Parietal lobe (tissue), 2 donors: Measurements from ENCODE around the gene DVL2. TPM values are rescaled to one million over a fixed set of nuclear protein-coding genes. Genes with fewer than 3 reads are reported as not detected.

ENCODE experiments used
- small RNA-seq: library from RNA; depleted of rRNA; stranded (forward); fragments of <200 nt; gene quantifications from one replicate; pipeline ENCODE3, GENCODE V24; 2014; ENCODE audit warnings: low replicate concordance
- total RNA-seq: library from RNA; depleted of rRNA; stranded (reverse); fragments of >200 nt; gene quantifications from one replicate; pipeline ENCODE4 v1.2.3, GENCODE V29; 2014

DVL2 gene
- total RNA-seq, result 81.4 TPM

GRCh38 chr17:7234083-7234951 is at the start of gene DVL2:
Gene DVL2, minus strand, starts transcription at chr17:7234517. Its CDS starts 255 bp downstream, at chr17:7234262.

GRCh38 chr17:7281074-7281952 is 47.0 kb upstream of the DVL2 start, which contains the start of gene SLC2A4:
Gene SLC2A4, plus strand, starts transcription at chr17:7281718. Its CDS starts 217 bp downstream, at chr17:7281935.

DNA sequence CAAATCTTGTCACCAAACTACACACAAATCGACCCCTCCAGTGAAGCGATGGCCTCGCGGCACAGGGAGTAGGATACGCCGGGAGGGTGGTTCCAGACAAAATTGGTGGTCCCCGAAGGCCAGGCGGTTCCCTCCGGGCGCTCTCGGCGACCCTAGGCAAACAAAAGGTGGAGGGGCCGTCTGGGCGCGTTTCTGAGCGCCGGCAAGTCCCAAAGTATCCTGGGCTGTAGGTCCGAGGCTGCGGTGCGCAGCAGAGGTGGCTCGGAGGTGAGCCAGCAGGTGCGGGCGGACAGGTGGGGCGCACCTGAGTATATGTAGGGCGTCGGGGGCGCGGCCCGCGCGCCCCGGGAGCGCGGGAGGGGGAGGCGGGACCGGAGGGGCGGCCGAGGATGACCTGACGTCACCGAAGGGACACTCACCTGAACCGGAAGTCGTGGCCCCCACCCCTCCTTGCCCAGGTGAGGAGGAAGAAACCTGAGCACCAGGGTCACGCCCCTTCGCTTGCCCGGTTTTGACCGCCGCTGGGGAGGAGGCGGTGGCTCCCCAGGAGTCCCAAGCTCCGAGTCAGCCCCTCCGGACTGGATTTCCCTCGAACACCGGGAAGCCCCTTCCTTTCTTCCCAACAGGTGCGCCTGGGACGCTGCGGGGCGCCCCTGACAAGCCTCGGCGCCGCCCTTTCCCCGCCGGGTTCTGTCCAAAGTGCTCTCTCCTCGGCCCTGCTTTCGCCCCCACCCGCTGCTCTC is 28.0 kb upstream of the DVL2 start, which contains the start of gene CLDN7:
Gene CLDN7 (minus strand): TSS at position 287 of the 743 bp plus-strand sequence. CDS start 435 bp downstream, outside the sequence.

GRCh38 chr17:7252176-7253043 is 18.1 kb upstream of the DVL2 start, which contains the start of gene ELP5:
Gene ELP5, plus strand, starts transcription at chr17:7252215. Its CDS starts 336 bp downstream, at chr17:7252551.

GRCh38 chr17:7251661-7252175 is 17.4 kb upstream of the DVL2 start, which contains the start of gene CTDNEP1:
Gene CTDNEP1, minus strand, starts transcription at chr17:7251734. Its CDS starts 438 bp downstream, at chr17:7251296.

DNA sequence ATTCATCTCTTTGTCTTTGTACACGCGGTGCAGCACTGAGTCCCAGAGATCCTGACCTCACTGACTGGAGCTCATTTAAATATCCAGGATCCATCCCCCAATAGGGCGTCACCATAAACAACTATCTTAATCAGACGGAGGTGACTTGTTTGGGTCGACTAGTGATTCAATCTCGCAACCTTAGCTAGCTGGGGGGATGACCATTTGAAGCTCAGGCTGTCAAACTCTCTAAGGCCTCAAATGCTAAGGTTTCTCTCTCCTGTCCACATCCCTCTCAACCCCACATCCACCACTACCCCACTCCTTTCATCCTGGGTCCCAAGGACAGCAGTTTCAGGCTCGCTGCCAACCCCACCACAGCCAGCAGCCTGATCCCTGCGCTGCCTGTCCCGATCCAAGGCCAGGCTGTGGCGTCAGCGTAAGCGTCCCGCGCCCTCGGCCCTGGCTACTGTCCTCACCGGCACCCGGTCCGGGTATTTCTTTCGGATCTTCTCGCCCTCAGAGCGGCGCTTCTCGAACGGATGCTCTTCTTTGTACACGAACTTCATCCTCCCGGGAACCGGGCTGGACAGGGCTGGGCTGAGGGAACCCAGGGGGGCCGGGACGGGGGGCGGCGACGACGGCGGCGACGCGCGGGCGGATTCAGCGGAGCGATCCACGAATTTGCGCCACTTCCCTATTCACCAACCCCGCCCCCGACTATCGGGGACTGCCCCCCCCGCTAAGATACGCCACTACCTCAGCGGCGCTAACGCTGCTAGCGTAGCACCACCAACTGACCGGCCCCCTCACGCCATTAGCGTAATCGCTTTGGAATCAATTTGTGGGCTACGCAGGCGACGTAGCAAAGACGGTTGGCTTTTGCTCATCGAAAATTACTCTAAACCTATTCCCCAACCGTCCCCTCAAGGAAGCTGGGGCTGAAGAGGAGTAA is 7.7 kb upstream of the DVL2 start, which contains the start of gene GABARAP:
Gene GABARAP (minus strand): TSS at position 667 of the 934 bp plus-strand sequence. CDS start 119 bp downstream, at position 548.

DNA sequence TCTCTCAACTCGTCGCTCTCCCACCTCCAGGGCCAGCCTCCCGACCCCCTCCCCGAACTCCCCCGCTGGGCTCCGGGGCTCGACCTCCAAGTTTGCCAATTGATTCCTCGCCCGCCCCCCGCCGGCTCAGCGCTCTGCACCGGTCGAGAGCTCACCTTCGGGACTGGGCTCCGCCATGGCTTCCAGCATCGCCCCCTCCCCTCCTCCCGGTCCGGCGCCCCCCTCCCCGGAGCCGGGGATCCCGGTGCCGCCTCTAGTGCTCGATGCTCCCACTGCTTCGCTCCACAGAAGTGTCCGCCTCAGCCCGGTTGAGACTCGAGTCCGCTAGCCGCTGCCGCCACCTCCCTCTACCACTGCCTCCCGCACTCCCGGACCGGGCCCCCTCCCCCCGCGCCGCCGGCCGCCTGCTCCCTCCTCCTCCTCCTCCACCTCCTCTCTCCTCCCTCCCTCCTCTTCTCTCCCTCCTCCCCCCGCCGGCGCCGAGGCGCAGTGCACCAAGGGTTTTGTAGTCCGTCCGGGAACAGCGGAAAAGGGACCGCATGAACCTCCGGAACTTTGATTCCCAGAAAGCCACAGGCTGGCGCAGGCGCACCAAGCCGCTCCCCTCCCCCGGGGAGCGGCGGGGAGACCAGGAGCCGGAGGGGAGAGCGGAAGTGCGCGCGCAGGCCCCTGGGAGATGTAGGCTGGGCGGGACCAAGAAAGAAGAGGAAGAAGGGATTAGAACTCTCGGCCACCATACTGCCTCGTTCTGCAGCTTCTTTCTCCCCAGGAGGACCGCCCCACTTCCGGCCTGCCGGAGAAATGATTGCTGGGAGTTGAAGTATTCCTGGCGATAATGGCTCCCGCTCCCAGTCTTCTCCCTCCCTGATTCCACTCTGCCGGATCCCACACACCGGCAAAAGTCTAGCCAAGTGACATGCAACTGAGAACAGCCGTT is 5.0 kb upstream of the DVL2 start, which contains the start of gene PHF23:
Gene PHF23 (minus strand): TSS at position 367 of the 937 bp plus-strand sequence. CDS start 178 bp downstream, at position 189.

GRCh38 chr17:7219812-7220592 is 14.3 kb downstream of the DVL2 start, which contains the start of the genes ACADVL and DLG4:
Gene ACADVL, plus strand, starts transcription at chr17:7219938. Its CDS starts 47 bp downstream, at chr17:7219985.
Gene DLG4, minus strand, starts transcription at chr17:7219836.

DNA sequence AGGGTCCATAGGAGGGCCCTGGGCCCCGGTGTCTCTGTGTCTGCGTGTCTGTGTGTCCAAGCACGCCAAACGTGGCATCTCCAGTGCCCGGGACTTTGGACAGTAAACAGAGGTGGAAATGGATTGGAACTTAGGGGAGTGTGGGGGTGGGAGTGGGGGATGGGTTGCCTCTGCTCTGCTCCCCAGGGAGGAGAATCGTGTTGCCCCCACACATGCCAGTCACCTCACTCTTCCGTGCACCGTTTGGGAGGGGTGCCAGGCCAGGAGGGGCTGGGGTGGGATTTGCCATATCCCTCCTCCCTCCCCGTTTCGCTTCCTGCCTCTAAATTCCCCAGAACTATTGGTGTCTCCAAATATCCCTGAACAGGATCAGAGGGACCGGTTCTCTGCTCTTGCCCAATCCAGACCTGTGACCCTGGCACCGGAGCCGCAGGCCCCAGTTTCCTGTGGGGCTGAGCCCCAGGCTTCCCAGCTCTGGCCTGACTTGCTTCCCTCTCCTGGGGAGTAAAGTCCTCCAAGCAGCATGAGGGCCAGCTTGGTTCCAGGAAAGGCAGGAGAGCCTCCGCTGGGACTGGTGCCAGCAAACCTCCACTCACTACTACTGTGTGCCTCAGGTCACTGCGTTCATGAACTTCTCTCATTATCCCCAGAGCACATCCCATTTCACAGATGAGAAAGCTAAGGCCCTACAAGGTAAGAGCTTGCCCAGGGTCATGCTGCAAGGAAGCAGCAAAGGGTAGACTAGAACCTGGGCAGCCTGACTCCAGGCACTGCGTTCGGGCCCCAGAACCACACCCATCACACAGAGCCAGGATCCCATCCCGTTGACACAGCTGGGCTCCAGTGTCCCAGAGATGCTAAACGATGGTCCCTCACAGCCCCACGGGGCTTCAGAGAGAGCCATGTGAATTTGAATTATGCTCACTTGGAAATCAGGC is 54.7 kb downstream of the DVL2 start, which contains the start of gene ASGR1:
Gene ASGR1 (minus strand): TSS at position 54 of the 938 bp plus-strand sequence. CDS start 807 bp downstream, outside the sequence.

Small RNA genes within 50 kb of the gene (small RNA-seq; reads per million reads assigned to genes)
- not detected for gene AC120057.4
- 7.6 reads per million, percentile 89 among the genes with 10 or more reads in this experiment for gene MIR324
- gene RF00019, result not detected

Other genes with a start within 250 kb of the DVL2 start
- gene ALOX12, start 238.5 kb downstream of the DVL2 start, total RNA-seq, result not detected
- 16.9 TPM for gene RNASEK, start 221.9 kb downstream of the DVL2 start, total RNA-seq
- gene BCL6B, start 211.5 kb downstream of the DVL2 start, total RNA-seq, result 3.1 TPM
- 0.31 TPM for gene SLC16A13, start 198.5 kb downstream of the DVL2 start, total RNA-seq
- not detected for gene SLC16A11, start 190.4 kb downstream of the DVL2 start, total RNA-seq
- not detected for gene CLEC10A, start 154.3 kb downstream of the DVL2 start, total RNA-seq
- not detected for gene ASGR2, start 119.7 kb downstream of the DVL2 start, total RNA-seq
- 12.5 TPM for gene ASGR1, start 55.1 kb downstream of the DVL2 start, total RNA-seq
- gene DLG4, start 14.7 kb downstream of the DVL2 start, total RNA-seq, result 155 TPM
- gene ACADVL, start 14.6 kb downstream of the DVL2 start, total RNA-seq, result 147 TPM
- 25.7 TPM for gene PHF23, start 4.9 kb upstream of the DVL2 start, total RNA-seq
- gene GABARAP, start 7.9 kb upstream of the DVL2 start, total RNA-seq, result 103 TPM
- 34.1 TPM for gene CTDNEP1, start 17.2 kb upstream of the DVL2 start, total RNA-seq
- gene ELP5, start 17.7 kb upstream of the DVL2 start, total RNA-seq, result 26.6 TPM
- not detected for gene CLDN7, start 28.0 kb upstream of the DVL2 start, total RNA-seq
- not detected for gene SLC2A4, start 47.2 kb upstream of the DVL2 start, total RNA-seq
- 2.5 TPM for gene YBX2, start 60.1 kb upstream of the DVL2 start, total RNA-seq
- 132 TPM for gene EIF5A, start 73.1 kb upstream of the DVL2 start, total RNA-seq
- 59.8 TPM for gene GPS2, start 80.8 kb upstream of the DVL2 start, total RNA-seq
- 61.0 TPM for gene NEURL4, start 94.8 kb upstream of the DVL2 start, total RNA-seq
- not detected for gene ACAP1, start 102.0 kb upstream of the DVL2 start, total RNA-seq
- gene KCTD11, start 117.6 kb upstream of the DVL2 start, total RNA-seq, result 2.5 TPM
- not detected for gene TMEM95, start 120.6 kb upstream of the DVL2 start, total RNA-seq
- 1.3 TPM for gene TNK1, start 146.6 kb upstream of the DVL2 start, total RNA-seq
- gene PLSCR3, start 160.0 kb upstream of the DVL2 start, total RNA-seq, result 29.7 TPM
- gene TMEM256, start 169.6 kb upstream of the DVL2 start, total RNA-seq, result 42.9 TPM
- gene NLGN2, start 173.3 kb upstream of the DVL2 start, total RNA-seq, result 22.8 TPM
- gene SPEM1, start 185.8 kb upstream of the DVL2 start, total RNA-seq, result not detected
- not detected for gene SPEM2, start 191.1 kb upstream of the DVL2 start, total RNA-seq
- gene SPEM3, start 194.3 kb upstream of the DVL2 start, total RNA-seq, result not detected
- 1.9 TPM for gene TMEM102, start 200.9 kb upstream of the DVL2 start, total RNA-seq
- gene FGF11, start 205.0 kb upstream of the DVL2 start, total RNA-seq, result 13.1 TPM
- gene CHRNB1, start 210.5 kb upstream of the DVL2 start, total RNA-seq, result 15.3 TPM
- 20.0 TPM for gene ZBTB4, start 245.1 kb upstream of the DVL2 start, total RNA-seq
- not detected for gene SLC35G6, start 246.9 kb upstream of the DVL2 start, total RNA-seq
- 106 TPM for gene POLR2A, start 249.8 kb upstream of the DVL2 start, total RNA-seq